Left lung (tissue), 10 donors: Measurements from ENCODE around the gene ZFYVE9. TPM values are rescaled to one million over a fixed set of nuclear protein-coding genes. Genes with fewer than 3 reads are reported as not detected.

ENCODE experiments used
- ATAC-seq: fragments of 200-7000 bp; cut with Tn5 transposase; one replicate; pipeline ENCODE4 v1.9.1; 2020; ENCODE audit warnings: moderate library complexity
- DNase-seq, 4 donors: peaks; one replicate each; pipeline ENCODE4 v3.0.0-alpha.2; 2013 to 2020
- H3K27ac ChIP-seq, 2 donors: fragments of 200-600 bp; sonication (generic) in 1 of 2; one replicate each; pipeline versions ENCODE4 v1.5.0 to v1.8.0; 2020 to 2021
- H3K27me3 ChIP-seq, 2 donors: fragments of 200-600 bp; sonication (generic) in 1 of 2; one replicate each; pipeline versions ENCODE4 v1.5.0 to v1.8.0; 2020 to 2021
- H3K36me3 ChIP-seq, 2 donors: fragments of 200-600 bp; sonication (generic) in 1 of 2; one replicate each; pipeline versions ENCODE4 v1.5.0 to v1.8.0; 2020 to 2021
- H3K4me1 ChIP-seq, 2 donors: fragments of 200-600 bp; one replicate each; pipeline ENCODE4 v1.8.0; 2021
- H3K4me3 ChIP-seq, 2 donors: fragments of 200-600 bp; sonication (generic) in 1 of 2; one replicate each; pipeline versions ENCODE4 v1.5.0 to v1.8.0; 2020 to 2021; ENCODE audit warnings: mild to moderate bottlenecking in 1 of 2
- H3K9me3 ChIP-seq, 2 donors: fragments of 200-600 bp; sonication (generic) in 1 of 2; one replicate each; pipeline versions ENCODE4 v1.5.0 to v1.8.0; 2020 to 2021
- intact Hi-C, 2 donors: fragments of 100-400 bp; cut with DNase I; formaldehyde crosslinking; loops; one replicate each; pipeline versions ENCODE4 v1.11.2 to v1.14.2; 2022
- polyA plus RNA-seq, 6 donors: library from polyadenylated mRNA; unstranded; fragments of 120-200 nt; gene quantifications; one replicate each; pipeline ENCODE4 v1.2.1, GENCODE V29; 2013; ENCODE audit not compliant: insufficient read length in 6 of 6
- total RNA-seq, 2 donors: library from RNA; stranded (reverse); fragmentation: NEBNext Ultra II Directional; extraction: Animal tissue kit (Norgen Biotek cat#: 25700); gene quantifications; one replicate each; pipeline ENCODE4 v1.2.1, GENCODE V29; 2021
- TF ChIP-seq, protein P1 (sequence below), 2 donors: fragments of 200-600 bp; sonication (generic) in 1 of 2; IDR thresholded peaks; one replicate each; pipeline versions ENCODE4 v1.5.0 to v1.8.0; 2021; ENCODE audit warnings: antibody characterized with exemption in 2 of 2
- donor health status: DM: no; HTN: yes; CAD: no.
- donor health status: DM: no; HTN: no; CAD: no.

The ZFYVE9 gene
- total and polyA plus RNA-seq, 8 donors = 15.2 to 38.1 (median 32.8) TPM

DNA sequence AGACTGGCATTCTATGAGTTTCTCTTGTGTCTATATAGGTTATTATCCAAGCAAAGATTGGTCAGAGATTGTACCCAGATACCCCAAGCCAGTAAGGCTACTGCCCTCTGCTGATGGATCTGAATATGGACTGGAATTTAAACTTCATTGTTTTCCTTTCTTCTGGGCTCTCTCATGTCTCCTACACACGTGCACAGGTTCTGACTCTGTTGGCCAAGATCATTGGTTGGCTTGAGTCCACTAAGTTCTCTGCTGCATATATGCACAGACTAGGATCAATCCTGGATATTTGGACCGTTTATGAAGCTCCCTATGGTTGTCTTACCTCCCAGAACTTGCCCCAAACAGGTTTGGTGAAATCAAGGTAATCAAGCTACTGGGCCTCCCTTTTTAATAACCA, 154.5 kb downstream of the ZFYVE9 start:
- intact Hi-C loops = loop anchor here in 1 of 2 donors (5.0 kb wide), 1 partner anchor 169 kb away; no protein-coding TSS in a partner anchor
- TF ChIP-seq, protein P1, sequence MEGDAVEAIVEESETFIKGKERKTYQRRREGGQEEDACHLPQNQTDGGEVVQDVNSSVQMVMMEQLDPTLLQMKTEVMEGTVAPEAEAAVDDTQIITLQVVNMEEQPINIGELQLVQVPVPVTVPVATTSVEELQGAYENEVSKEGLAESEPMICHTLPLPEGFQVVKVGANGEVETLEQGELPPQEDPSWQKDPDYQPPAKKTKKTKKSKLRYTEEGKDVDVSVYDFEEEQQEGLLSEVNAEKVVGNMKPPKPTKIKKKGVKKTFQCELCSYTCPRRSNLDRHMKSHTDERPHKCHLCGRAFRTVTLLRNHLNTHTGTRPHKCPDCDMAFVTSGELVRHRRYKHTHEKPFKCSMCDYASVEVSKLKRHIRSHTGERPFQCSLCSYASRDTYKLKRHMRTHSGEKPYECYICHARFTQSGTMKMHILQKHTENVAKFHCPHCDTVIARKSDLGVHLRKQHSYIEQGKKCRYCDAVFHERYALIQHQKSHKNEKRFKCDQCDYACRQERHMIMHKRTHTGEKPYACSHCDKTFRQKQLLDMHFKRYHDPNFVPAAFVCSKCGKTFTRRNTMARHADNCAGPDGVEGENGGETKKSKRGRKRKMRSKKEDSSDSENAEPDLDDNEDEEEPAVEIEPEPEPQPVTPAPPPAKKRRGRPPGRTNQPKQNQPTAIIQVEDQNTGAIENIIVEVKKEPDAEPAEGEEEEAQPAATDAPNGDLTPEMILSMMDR (IDR thresholded peaks at IDR 0.05) = peak; percentile 53 to 59
- H3K27ac ChIP-seq = no peak overlapping the region
- H3K4me3 ChIP-seq = no peak overlapping the region
- H3K27me3 ChIP-seq = no peaks in the 10 kb centered on the region
- DNase-seq (peak in 2 of 4 donors; percentile 12 to 44), ATAC-seq (peak; percentile 97)
- no peaks in the 10 kb centered on the region for H3K36me3 ChIP-seq
- H3K4me1 ChIP-seq = no peaks in the 10 kb centered on the region
- H3K9me3 ChIP-seq = no peaks in the 10 kb centered on the region

DNA sequence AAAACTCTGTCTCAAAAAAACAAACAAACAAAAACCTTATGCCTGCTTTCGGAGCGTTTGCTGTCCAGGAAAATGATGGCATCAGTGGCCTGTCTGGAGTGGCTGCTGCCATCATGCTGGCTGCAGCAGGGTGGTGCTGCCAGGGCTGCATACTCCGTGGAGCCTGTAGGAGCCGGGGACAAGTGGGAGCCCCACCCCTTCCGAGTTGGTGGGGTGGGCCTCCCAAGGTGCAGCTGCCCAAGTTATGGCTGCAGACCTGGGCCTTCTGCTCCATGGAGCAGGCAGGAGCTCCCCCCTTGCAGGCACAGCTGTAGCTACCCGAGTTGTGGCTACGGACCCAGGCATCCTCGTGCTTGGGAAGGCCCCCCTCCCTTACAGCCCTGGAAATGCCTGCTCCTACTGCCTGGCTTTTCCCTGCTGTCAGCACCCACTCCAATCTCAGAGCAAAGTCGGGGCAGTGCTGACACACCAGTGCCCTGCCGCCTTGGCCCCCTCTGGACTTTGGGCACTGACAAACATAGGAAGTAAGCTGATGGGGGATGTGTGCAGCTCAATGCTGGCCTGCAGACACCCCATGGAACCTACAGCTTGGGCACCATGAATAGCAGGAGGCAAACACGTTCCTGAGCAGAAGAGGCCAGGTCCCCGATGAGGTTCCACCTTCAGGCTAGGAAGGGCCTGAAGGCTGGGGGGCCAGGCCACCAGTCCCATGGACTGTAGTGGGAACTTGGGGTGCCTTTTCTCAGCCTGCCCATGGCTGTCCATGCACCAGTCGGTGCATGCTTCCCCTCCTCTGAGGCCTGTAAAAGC, 163.7 kb downstream of the ZFYVE9 start:
- TF ChIP-seq, protein P1 (IDR thresholded peaks at IDR 0.05) = no peak

DNA sequence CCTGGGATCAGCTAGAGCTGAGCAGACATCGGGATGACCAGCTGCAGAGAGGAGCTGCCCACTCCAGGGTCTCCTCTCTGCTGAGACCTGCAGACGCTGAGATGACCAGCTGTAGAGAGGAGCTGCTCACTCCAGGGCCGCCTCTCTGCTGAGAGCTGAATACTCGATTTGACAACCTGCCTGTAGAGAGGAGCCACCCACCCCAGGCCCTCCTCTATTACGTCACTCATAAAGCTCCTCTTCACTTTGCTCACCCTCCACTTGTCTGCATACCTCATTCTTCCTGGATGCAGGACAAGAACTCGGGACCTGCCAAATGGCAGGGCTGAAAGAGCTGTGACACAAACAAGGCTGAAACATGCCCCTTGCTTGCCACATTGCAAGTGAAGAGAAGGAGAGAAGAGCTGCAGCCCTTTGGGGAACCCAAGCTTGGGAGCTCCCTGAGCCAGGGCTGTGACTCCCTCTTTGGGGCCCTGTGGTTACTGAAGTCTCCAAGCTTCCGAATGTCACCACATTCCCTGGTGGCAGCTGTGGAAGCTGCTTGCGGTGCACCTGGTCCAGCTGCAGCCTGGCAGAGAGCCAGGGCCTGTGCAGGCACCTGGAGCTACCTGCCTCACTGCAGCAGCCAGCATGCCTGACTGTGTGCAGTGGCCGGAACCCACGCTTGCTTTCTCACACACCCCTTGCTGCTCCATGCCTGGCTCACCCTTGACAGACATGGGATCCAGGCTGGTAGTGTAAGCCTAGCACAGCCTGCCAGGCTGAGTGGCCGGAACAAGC, 164.5 kb downstream of the ZFYVE9 start:
- H3K27me3 ChIP-seq = no peaks in the 10 kb centered on the region
- intact Hi-C loops = no loop called here
- no peaks in the 10 kb centered on the region for H3K9me3 ChIP-seq
- no peak overlapping the region for H3K27ac ChIP-seq
- TF ChIP-seq, protein P1 (IDR thresholded peaks at IDR 0.05) = no peak
- H3K4me1 ChIP-seq = no peaks in the 10 kb centered on the region
- H3K4me3 ChIP-seq = no peak overlapping the region
- DNase-seq = no peak
- peaks cover 0 to 13% of the 10 kb centered on the region in 2 donors for H3K36me3 ChIP-seq
- peak; percentile 37 for ATAC-seq

More for the DNA sequence above, 163.7 kb downstream of the ZFYVE9 start:
- intact Hi-C loops = no loop called here
- no peaks in the 10 kb centered on the region for H3K4me1 ChIP-seq
- no peak for ATAC-seq
- no peak overlapping the region for H3K4me3 ChIP-seq
- no peaks in the 10 kb centered on the region for H3K9me3 ChIP-seq
- H3K27me3 ChIP-seq = no peaks in the 10 kb centered on the region
- no peak for DNase-seq
- H3K27ac ChIP-seq = no peak overlapping the region
- H3K36me3 ChIP-seq = peaks cover 0 to 13% of the 10 kb centered on the region in 2 donors

DNA sequence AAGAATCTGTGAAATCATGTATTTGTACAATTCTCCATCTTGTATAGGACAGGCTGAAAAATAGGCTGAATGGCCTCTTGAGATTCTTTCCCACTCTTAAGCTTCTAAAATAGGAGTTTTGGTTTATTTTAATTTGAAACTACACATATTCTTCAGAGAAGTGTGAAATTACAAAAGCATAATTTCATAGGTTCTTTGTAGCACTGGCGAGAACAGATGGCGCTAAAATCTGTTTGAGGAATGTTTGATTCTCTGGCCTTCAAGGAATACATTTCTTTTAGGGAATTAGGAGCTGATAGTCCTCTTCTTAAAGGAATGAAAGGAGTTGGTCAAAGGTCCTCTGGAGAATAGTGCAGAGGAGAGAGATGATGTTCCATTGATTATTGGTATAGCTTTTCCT, 179.2 kb downstream of the ZFYVE9 start:
- no peak for ATAC-seq

More for the DNA sequence above, 179.2 kb downstream of the ZFYVE9 start:
- no peaks in the 10 kb centered on the region for H3K9me3 ChIP-seq
- DNase-seq = no peak
- H3K27me3 ChIP-seq = no peaks in the 10 kb centered on the region
- H3K4me3 ChIP-seq = no peak overlapping the region
- H3K36me3 ChIP-seq = no peaks in the 10 kb centered on the region
- no peak overlapping the region for H3K27ac ChIP-seq
- H3K4me1 ChIP-seq = no peaks in the 10 kb centered on the region
- intact Hi-C loops = no loop called here
- TF ChIP-seq, protein P1 (IDR thresholded peaks at IDR 0.05) = no peak
